Measurements from ENCODE around the gene CDH24.
"Not testable (repeated sequence)": the region's sequence is repeated elsewhere in the genome, so short reads cannot be mapped to it uniquely, and the experiment has no call there.

DNA sequence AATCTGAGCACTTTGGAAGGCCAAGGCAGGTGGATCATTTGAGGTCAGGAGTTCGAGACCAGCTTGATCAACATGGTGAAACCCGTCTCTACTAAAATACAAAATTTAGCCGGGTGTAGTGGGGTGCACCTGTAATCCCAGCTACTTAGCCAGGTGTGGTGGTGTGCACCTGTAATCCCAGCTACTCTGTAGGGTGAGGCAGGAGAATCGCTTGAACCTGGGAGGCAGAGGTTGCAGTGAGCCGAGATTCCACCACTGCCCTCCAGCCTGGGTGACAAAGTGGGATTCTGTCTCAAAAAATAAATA lies 43.6 kb downstream of the CDH24 start:
- not testable (repeated sequence) for TF ChIP-seq MAX (CRISPR knock-in tag; IDR thresholded peaks at IDR 0.05); CREB1 (CRISPR knock-in tag; IDR thresholded peaks at IDR 0.05); E2F4 (CRISPR knock-in tag; IDR thresholded peaks at IDR 0.05; ENCODE audit: borderline replicate concordance, low read depth); FOXP1 (CRISPR knock-in tag; IDR thresholded peaks at IDR 0.05; ENCODE audit: borderline replicate concordance); GABPB1 (CRISPR knock-in tag; IDR thresholded peaks at IDR 0.05); KAT7 (CRISPR knock-in tag; IDR thresholded peaks at IDR 0.05; ENCODE audit: borderline replicate concordance); NFE2L1 (CRISPR knock-in tag; IDR thresholded peaks at IDR 0.05); CBFB (CRISPR knock-in tag; IDR thresholded peaks at IDR 0.05; ENCODE audit: low read depth); ESRRA (CRISPR knock-in tag; IDR thresholded peaks at IDR 0.05; ENCODE audit: borderline replicate concordance)
- TF ChIP-seq, protein P1, sequence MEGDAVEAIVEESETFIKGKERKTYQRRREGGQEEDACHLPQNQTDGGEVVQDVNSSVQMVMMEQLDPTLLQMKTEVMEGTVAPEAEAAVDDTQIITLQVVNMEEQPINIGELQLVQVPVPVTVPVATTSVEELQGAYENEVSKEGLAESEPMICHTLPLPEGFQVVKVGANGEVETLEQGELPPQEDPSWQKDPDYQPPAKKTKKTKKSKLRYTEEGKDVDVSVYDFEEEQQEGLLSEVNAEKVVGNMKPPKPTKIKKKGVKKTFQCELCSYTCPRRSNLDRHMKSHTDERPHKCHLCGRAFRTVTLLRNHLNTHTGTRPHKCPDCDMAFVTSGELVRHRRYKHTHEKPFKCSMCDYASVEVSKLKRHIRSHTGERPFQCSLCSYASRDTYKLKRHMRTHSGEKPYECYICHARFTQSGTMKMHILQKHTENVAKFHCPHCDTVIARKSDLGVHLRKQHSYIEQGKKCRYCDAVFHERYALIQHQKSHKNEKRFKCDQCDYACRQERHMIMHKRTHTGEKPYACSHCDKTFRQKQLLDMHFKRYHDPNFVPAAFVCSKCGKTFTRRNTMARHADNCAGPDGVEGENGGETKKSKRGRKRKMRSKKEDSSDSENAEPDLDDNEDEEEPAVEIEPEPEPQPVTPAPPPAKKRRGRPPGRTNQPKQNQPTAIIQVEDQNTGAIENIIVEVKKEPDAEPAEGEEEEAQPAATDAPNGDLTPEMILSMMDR (IDR thresholded peaks at IDR 0.05) = not testable (repeated sequence)
- TF ChIP-seq, protein P2, sequence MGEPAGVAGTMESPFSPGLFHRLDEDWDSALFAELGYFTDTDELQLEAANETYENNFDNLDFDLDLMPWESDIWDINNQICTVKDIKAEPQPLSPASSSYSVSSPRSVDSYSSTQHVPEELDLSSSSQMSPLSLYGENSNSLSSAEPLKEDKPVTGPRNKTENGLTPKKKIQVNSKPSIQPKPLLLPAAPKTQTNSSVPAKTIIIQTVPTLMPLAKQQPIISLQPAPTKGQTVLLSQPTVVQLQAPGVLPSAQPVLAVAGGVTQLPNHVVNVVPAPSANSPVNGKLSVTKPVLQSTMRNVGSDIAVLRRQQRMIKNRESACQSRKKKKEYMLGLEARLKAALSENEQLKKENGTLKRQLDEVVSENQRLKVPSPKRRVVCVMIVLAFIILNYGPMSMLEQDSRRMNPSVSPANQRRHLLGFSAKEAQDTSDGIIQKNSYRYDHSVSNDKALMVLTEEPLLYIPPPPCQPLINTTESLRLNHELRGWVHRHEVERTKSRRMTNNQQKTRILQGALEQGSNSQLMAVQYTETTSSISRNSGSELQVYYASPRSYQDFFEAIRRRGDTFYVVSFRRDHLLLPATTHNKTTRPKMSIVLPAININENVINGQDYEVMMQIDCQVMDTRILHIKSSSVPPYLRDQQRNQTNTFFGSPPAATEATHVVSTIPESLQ (CRISPR knock-in tag; IDR thresholded peaks at IDR 0.05) = not testable (repeated sequence)
- TF ChIP-seq, protein P3, sequence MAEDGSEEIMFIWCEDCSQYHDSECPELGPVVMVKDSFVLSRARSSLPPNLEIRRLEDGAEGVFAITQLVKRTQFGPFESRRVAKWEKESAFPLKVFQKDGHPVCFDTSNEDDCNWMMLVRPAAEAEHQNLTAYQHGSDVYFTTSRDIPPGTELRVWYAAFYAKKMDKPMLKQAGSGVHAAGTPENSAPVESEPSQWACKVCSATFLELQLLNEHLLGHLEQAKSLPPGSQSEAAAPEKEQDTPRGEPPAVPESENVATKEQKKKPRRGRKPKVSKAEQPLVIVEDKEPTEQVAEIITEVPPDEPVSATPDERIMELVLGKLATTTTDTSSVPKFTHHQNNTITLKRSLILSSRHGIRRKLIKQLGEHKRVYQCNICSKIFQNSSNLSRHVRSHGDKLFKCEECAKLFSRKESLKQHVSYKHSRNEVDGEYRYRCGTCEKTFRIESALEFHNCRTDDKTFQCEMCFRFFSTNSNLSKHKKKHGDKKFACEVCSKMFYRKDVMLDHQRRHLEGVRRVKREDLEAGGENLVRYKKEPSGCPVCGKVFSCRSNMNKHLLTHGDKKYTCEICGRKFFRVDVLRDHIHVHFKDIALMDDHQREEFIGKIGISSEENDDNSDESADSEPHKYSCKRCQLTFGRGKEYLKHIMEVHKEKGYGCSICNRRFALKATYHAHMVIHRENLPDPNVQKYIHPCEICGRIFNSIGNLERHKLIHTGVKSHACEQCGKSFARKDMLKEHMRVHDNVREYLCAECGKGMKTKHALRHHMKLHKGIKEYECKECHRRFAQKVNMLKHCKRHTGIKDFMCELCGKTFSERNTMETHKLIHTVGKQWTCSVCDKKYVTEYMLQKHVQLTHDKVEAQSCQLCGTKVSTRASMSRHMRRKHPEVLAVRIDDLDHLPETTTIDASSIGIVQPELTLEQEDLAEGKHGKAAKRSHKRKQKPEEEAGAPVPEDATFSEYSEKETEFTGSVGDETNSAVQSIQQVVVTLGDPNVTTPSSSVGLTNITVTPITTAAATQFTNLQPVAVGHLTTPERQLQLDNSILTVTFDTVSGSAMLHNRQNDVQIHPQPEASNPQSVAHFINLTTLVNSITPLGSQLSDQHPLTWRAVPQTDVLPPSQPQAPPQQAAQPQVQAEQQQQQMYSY (CRISPR knock-in tag; IDR thresholded peaks at IDR 0.05) = not testable (repeated sequence)

Data from WTC11 (cell line).